ENCODE measurements around the gene CUX1. TPM values are rescaled to one million over a fixed set of nuclear protein-coding genes. Genes with fewer than 3 reads are reported as not detected.

CUX1 gene
- total RNA-seq, 1 experiment from 2014 or later, result 47.6 TPM

GRCh38 chr7:102318482-102318971, 501.1 kb downstream of the CUX1 start:
- H3K9me3 Mint-ChIP-seq (ENCODE audit: unreplicated experiment), result no peaks in the 10 kb centered on the region
- intact Hi-C loops (cut with micrococcal nuclease), result no loop called here
- ChIA-PET CTCF (interaction anchor here (0.5 to 0.6 kb wide), 2 partner anchors 10 to 984 kb away, joined by 3 read pairs; no protein-coding TSS in a partner anchor), POLR2A (no interaction called here)
- no TSS peak for BruUV-seq (replicated peaks)
- peak; percentile 90 for DNase-seq (ENCODE audit: unreplicated experiment)
- TF ChIP-seq CTCF (IDR thresholded peaks at IDR 0.05; ENCODE audit: unreplicated experiment), result no peak
- H3K36me3 Mint-ChIP-seq (ENCODE audit: insufficient read depth, unreplicated experiment), result peaks cover 14% of the 10 kb centered on the region
- no peak overlapping the region for H3K27ac Mint-ChIP-seq (ENCODE audit: low read depth, unreplicated experiment)
- no peak overlapping the region for H3K4me3 Mint-ChIP-seq (ENCODE audit: unreplicated experiment)
- H3K27me3 Mint-ChIP-seq (ENCODE audit: insufficient read depth, unreplicated experiment), result no peaks in the 10 kb centered on the region
- peaks cover 5% of the 10 kb centered on the region for H3K4me1 Mint-ChIP-seq (ENCODE audit: insufficient read depth, unreplicated experiment)

- no peak for DNase-seq (ENCODE audit: unreplicated experiment)
- H3K36me3 Mint-ChIP-seq (ENCODE audit: insufficient read depth, unreplicated experiment), result peaks cover 10% of the 10 kb centered on the region
- intact Hi-C loops (cut with micrococcal nuclease), result no loop called here
- CTCF ChIA-PET, result no interaction called here
- H3K4me3 Mint-ChIP-seq (ENCODE audit: unreplicated experiment), result no peak overlapping the region
- POLR2A ChIA-PET, result no interaction called here
- H3K27me3 Mint-ChIP-seq (ENCODE audit: insufficient read depth, unreplicated experiment), result no peaks in the 10 kb centered on the region
- H3K9me3 Mint-ChIP-seq (ENCODE audit: unreplicated experiment), result no peaks in the 10 kb centered on the region
- H3K27ac Mint-ChIP-seq (ENCODE audit: low read depth, unreplicated experiment), result no peak overlapping the region
- TF ChIP-seq CTCF (IDR thresholded peaks at IDR 0.05; ENCODE audit: unreplicated experiment), result no peak
- no TSS peak for BruUV-seq (replicated peaks)
- peaks cover 5% of the 10 kb centered on the region for H3K4me1 Mint-ChIP-seq (ENCODE audit: insufficient read depth, unreplicated experiment)
These were observed 502.2 kb downstream of the CUX1 start for GRCh38 chr7:102319671-102320070.

GRCh38 chr7:102320181-102320580, 502.8 kb downstream of the CUX1 start:
- POLR2A ChIA-PET, result no interaction called here
- Mint-ChIP-seq H3K4me1 (ENCODE audit: insufficient read depth, unreplicated experiment) (peaks cover 5% of the 10 kb centered on the region), H3K4me3 (ENCODE audit: unreplicated experiment) (no peak overlapping the region), H3K9me3 (ENCODE audit: unreplicated experiment) (no peaks in the 10 kb centered on the region), H3K36me3 (ENCODE audit: insufficient read depth, unreplicated experiment) (peaks cover 7% of the 10 kb centered on the region), H3K27ac (ENCODE audit: low read depth, unreplicated experiment) (no peak overlapping the region), H3K27me3 (ENCODE audit: insufficient read depth, unreplicated experiment) (no peaks in the 10 kb centered on the region)
- BruUV-seq (replicated peaks), result no TSS peak
- CTCF ChIA-PET, result no interaction called here
- no peak for DNase-seq (ENCODE audit: unreplicated experiment)
- no peak for TF ChIP-seq CTCF (IDR thresholded peaks at IDR 0.05; ENCODE audit: unreplicated experiment)
- intact Hi-C loops (cut with micrococcal nuclease), result no loop called here

- no TSS peak for BruUV-seq (replicated peaks)
- Mint-ChIP-seq H3K9me3 (ENCODE audit: unreplicated experiment) (no peaks in the 10 kb centered on the region), H3K36me3 (ENCODE audit: insufficient read depth, unreplicated experiment) (peaks cover 7% of the 10 kb centered on the region), H3K4me3 (ENCODE audit: unreplicated experiment) (no peak overlapping the region), H3K4me1 (ENCODE audit: insufficient read depth, unreplicated experiment) (peaks cover 5% of the 10 kb centered on the region), H3K27ac (ENCODE audit: low read depth, unreplicated experiment) (no peak overlapping the region), H3K27me3 (ENCODE audit: insufficient read depth, unreplicated experiment) (no peaks in the 10 kb centered on the region)
- POLR2A ChIA-PET, result no interaction called here
- CTCF ChIA-PET, result interaction anchor here (0.6 kb wide), 1 partner anchor 1360 kb away, joined by 4 read pairs; no protein-coding TSS in a partner anchor
- intact Hi-C loops (cut with micrococcal nuclease), result no loop called here
- no peak for DNase-seq (ENCODE audit: unreplicated experiment)
- TF ChIP-seq CTCF (IDR thresholded peaks at IDR 0.05; ENCODE audit: unreplicated experiment), result no peak
These were observed 503.4 kb downstream of the CUX1 start for GRCh38 chr7:102320601-102321350.
